NB4 (cell line): ENCODE data around the gene NUDT9.

Experiments
- CTCF ChIP-seq: IDR thresholded peaks from one replicate; pipeline ENCODE4 v1.5.1; 2012; ENCODE audit warnings: low read depth, low read length
- MAX ChIP-seq: IDR thresholded peaks from 2 replicates; pipeline ENCODE4 v1.6.1; 2011; ENCODE audit warnings: low read depth, low read length
- MYC ChIP-seq: IDR thresholded peaks from 2 replicates; pipeline ENCODE4 v1.6.1; 2011; ENCODE audit warnings: low read depth, low read length
- POLR2A ChIP-seq: IDR thresholded peaks from 2 replicates; pipeline ENCODE4 v1.6.1; 2011; ENCODE audit warnings: mild to moderate bottlenecking; ENCODE audit not compliant: insufficient read length; ENCODE audit errors: extremely low read depth

- TF ChIP-seq POLR2A (no peak), CTCF (no peak), MYC (no peak), MAX (no peak)
These were observed 30.8 kb upstream of the NUDT9 start for GRCh38 chr4:87391576-87392054.
